ENCODE measurements around the gene NFIX. TPM values are rescaled to one million over a fixed set of nuclear protein-coding genes. Genes with fewer than 3 reads are reported as not detected.

Gene NFIX
- total and polyA plus RNA-seq, 2 experiments from 2014 or later, result 0.06 to 0.14 TPM

- Histone ChIP-seq H4K20me1 (replicated peaks; ENCODE audit: insufficient read depth) (0 out of 2 replicates have a peak, but pooled peaks cover 5% of the 10 kb centered on the region), H3F3A (replicated peaks; ENCODE audit: low read depth) (peaks cover 38% of the 10 kb centered on the region), H3K4me1 (ENCODE audit: insufficient read depth) (peaks cover 46% of the 10 kb centered on the region), H2AFZ (no peak overlapping the region), H3K27ac (ENCODE audit: low read depth) (no peak overlapping the region), H3K36me3 (ENCODE audit: insufficient read depth) (no peaks in the 10 kb centered on the region), H3K4me3 (peak overlapping the region; percentile 59; the same call in 1 of the 2 replicates), H3K9me2 (ENCODE audit: insufficient read depth) (no peaks in the 10 kb centered on the region), H3K79me2 (replicated peaks; ENCODE audit: insufficient read depth) (no peaks in the 10 kb centered on the region), H3K27me3 (ENCODE audit: insufficient read depth) (peaks cover 64% of the 10 kb centered on the region), H3K4me2 (peak overlapping the region; percentile 87)
- no peak for TF ChIP-seq CREB1 (CRISPR knock-in tag; IDR thresholded peaks at IDR 0.05; ENCODE audit: low read depth)
- TF ChIP-seq POLR2AphosphoS5 (IDR thresholded peaks at IDR 0.05; ENCODE audit: low read depth), result no peak
- peaks cover 36% of the 10 kb centered on the region for H3K4me1 Mint-ChIP-seq
- H3K4me3 Mint-ChIP-seq, result no peak overlapping the region; the same call in 2 of the 3 replicates
- peaks cover 62% of the 10 kb centered on the region for H3K27me3 Mint-ChIP-seq (ENCODE audit: insufficient read depth, low read depth, poor library complexity)
- no peaks in the 10 kb centered on the region for H3K36me3 Mint-ChIP-seq (ENCODE audit: low read depth)
- no peaks in the 10 kb centered on the region for H3K9me3 Mint-ChIP-seq
- H3K27ac Mint-ChIP-seq, result no peak overlapping the region
- no peak for ATAC-seq
- no peak for DNase-seq (ENCODE audit: low spot score)
Observed at GRCh38 chr19:13094106-13094504, 98.8 kb downstream of the NFIX start.

GRCh38 chr19:13094771-13095392 lies 99.6 kb downstream of the NFIX start:
- no peaks in the 10 kb centered on the region for H3K36me3 ChIP-seq (ENCODE audit: insufficient read depth)
- H3K27me3 Mint-ChIP-seq (ENCODE audit: insufficient read depth, low read depth, poor library complexity), result peaks cover 69% of the 10 kb centered on the region
- H3K9me2 ChIP-seq (ENCODE audit: insufficient read depth), result no peaks in the 10 kb centered on the region
- no peak overlapping the region for H3K27ac Mint-ChIP-seq
- peaks cover 43% of the 10 kb centered on the region for H3F3A ChIP-seq (replicated peaks; ENCODE audit: low read depth)
- peak; percentile 73 for DNase-seq (ENCODE audit: low spot score)
- peak overlapping the region; percentile 55 for H3K4me3 Mint-ChIP-seq
- H3K9me3 Mint-ChIP-seq, result no peaks in the 10 kb centered on the region
- peaks cover 48% of the 10 kb centered on the region for H3K4me1 ChIP-seq (ENCODE audit: insufficient read depth)
- peak overlapping the region; percentile 86 for H2AFZ ChIP-seq
- H3K79me2 ChIP-seq (replicated peaks; ENCODE audit: insufficient read depth), result no peaks in the 10 kb centered on the region
- peak overlapping the region; percentile 87 for H3K4me2 ChIP-seq
- TF ChIP-seq EZH2phosphoT487 (IDR thresholded peaks at IDR 0.05; ENCODE audit: unreplicated experiment), result no peak
- peak in 1 of 2 experiments; percentile 6; a peak in 1 of 4 replicates for TF ChIP-seq CTCF (conservative IDR thresholded peaks at IDR 0.05; ENCODE audit: low read depth in 2 of 2)
- no peak for TF ChIP-seq NANOG (IDR thresholded peaks at IDR 0.05; ENCODE audit: borderline replicate concordance)
- no peak for TF ChIP-seq ZNF114 (CRISPR knock-in tag; IDR thresholded peaks at IDR 0.05)
- TF ChIP-seq JUNB (IDR thresholded peaks at IDR 0.05; ENCODE audit: unreplicated experiment), result no peak
- H3K27ac ChIP-seq (ENCODE audit: low read depth), result no peak overlapping the region
- H4K20me1 ChIP-seq (replicated peaks; ENCODE audit: insufficient read depth), result peaks cover 7% of the 10 kb centered on the region; the same call in 1 of the 2 replicates
- peaks cover 35% of the 10 kb centered on the region for H3K4me1 Mint-ChIP-seq
- no peaks in the 10 kb centered on the region for H3K36me3 Mint-ChIP-seq (ENCODE audit: low read depth)
- peaks cover 72% of the 10 kb centered on the region for H3K27me3 ChIP-seq (ENCODE audit: insufficient read depth)
- ATAC-seq, result peak; percentile 9
- H3K4me3 ChIP-seq, result peak overlapping the region; percentile 59

- peaks cover 9% of the 10 kb centered on the region; the same call in 1 of the 2 replicates for H4K20me1 ChIP-seq (replicated peaks; ENCODE audit: insufficient read depth)
- Mint-ChIP-seq H3K27ac (no peak overlapping the region), H3K36me3 (ENCODE audit: low read depth) (no peaks in the 10 kb centered on the region), H3K4me3 (peak overlapping the region; percentile 70; the same call in 2 of the 3 replicates), H3K4me1 (peaks cover 35% of the 10 kb centered on the region), H3K27me3 (ENCODE audit: insufficient read depth, low read depth, poor library complexity) (peaks cover 71% of the 10 kb centered on the region), H3K9me3 (no peaks in the 10 kb centered on the region)
- peaks cover 48% of the 10 kb centered on the region for H3K4me1 ChIP-seq (ENCODE audit: insufficient read depth)
- no peaks in the 10 kb centered on the region for H3K36me3 ChIP-seq (ENCODE audit: insufficient read depth)
- no peak overlapping the region for H3K27ac ChIP-seq (ENCODE audit: low read depth)
- peak overlapping the region; percentile 86 for H2AFZ ChIP-seq
- H3K4me2 ChIP-seq, result peak overlapping the region; percentile 87
- DNase-seq (ENCODE audit: low spot score) (peak; percentile 85), ATAC-seq (peak; percentile 28)
- TF ChIP-seq ZNF331 (CRISPR knock-in tag; IDR thresholded peaks at IDR 0.05; ENCODE audit: low read depth), result no peak
- TF ChIP-seq ETS1 (IDR thresholded peaks at IDR 0.05), result peak; percentile 25; the same call in 1 of the 2 replicates
- no peak for TF ChIP-seq EZH2 (IDR thresholded peaks at IDR 0.05; ENCODE audit: low read depth, unreplicated experiment)
- no peaks in the 10 kb centered on the region for H3K79me2 ChIP-seq (replicated peaks; ENCODE audit: insufficient read depth)
- H3K27me3 ChIP-seq (ENCODE audit: insufficient read depth), result peaks cover 77% of the 10 kb centered on the region
- peak overlapping the region; percentile 59 for H3K4me3 ChIP-seq
- no peaks in the 10 kb centered on the region for H3K9me2 ChIP-seq (ENCODE audit: insufficient read depth)
- peaks cover 48% of the 10 kb centered on the region for H3F3A ChIP-seq (replicated peaks; ENCODE audit: low read depth)
Observed at GRCh38 chr19:13095393-13095784, 100.1 kb downstream of the NFIX start.

All from GM23338 (cell line).